HG03159 (cell line): ENCODE data around the gene ANKRD55.
"Not testable (repeated sequence)": the region's sequence is repeated elsewhere in the genome, so short reads cannot be mapped to it uniquely, and the experiment has no call there.

ENCODE experiments used
- ATAC-seq: cut with Tn5 transposase; IDR thresholded peaks from one replicate; pipeline ENCODE4 v1.9.1; 2021; ENCODE audit warnings: mild to moderate bottlenecking, moderate library complexity; ENCODE audit not compliant: unreplicated experiment

Gene ANKRD55

DNA sequence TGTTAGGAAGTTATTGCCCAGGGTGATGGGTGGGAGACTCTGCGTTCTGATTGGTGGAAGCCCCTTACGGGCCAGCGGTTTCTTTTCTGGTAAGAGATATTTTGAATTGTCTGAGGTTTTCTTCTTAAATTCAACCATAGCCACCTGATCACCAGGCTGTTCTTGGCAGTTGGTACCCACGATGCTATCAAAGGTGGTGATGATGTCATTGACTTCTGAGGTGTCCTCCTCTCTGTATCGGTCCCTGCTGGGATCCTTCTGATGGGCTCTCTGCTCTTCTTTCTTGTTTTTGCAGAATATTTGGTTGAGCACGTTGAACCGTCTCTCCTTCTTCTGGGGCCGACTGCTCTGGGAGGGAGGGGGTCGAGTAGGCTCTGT, 121.7 kb downstream of the ANKRD55 start:
- ATAC-seq = no peak

DNA sequence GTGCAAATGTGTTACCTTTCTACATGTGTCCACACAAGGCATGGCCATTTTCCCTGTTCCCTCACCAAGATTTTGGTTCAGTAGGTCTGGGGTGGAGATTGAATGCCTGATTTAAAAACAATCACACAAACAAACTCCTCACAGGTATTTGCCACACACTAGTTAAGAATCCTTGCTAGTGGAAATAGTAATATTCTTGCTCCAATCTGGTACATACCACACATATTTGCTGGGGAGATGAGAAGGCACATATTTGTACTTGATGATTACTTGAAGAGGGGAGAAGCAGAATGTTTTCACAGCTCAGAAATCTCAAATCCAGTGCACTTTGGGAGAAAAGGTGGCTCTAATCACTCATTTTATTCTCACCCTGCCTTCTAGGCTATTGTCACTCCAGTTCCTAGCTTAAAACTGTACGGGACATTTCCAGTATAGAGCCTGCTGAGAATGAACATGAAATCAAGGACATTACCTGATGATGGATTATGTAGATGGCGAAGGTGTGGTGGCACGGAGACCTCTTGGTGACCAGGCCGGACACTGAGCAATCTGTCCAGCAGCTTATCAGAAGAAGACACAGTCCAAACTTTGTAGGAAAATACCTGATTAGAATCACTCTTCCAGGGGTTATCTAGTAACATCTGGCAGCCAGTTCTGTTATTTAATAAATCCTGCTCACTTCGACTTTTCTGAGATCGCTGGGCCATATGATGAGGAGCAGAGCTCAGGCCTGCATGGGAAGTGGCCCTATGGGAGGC, 122.3 kb downstream of the ANKRD55 start:
- no peak for ATAC-seq

DNA sequence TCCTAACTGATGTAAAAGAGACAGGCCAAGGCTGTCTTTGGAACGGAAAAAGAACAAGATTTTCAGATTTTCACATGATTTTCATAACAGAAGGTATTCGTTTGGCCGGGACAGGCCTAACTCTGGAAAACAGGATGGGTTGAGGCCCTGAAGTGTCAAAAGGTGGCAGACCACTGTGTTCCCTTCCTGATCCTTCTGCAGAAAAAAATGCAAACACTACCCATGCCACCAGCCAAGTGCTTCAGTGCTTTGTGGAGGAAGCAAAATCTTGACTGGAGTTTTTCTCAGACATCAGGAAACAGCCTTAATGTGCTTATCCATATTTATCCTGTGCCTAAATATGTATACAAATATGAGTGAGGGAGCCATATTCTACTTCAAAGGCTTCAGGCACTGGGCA, 124.9 kb downstream of the ANKRD55 start:
- no peak for ATAC-seq

DNA sequence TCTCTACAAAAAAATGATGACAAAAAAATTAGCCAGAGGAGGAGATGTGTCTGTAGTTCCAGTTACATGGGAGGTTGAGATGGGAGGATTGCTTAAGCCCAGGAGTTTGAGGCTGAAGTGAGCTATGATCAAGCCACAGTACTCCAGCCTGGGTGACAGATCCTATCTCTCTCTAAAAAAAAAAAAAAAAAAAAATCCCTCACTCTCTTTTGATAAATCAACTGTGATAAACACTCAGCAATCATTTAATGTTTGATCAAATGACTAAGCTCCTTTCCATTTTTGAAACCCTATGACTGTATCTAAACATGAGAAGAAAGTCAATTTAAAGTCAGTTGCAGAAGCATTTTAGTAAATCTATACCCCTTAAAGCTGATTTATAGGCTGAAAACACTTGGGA, 126.3 kb downstream of the ANKRD55 start:
- no peak for ATAC-seq

DNA sequence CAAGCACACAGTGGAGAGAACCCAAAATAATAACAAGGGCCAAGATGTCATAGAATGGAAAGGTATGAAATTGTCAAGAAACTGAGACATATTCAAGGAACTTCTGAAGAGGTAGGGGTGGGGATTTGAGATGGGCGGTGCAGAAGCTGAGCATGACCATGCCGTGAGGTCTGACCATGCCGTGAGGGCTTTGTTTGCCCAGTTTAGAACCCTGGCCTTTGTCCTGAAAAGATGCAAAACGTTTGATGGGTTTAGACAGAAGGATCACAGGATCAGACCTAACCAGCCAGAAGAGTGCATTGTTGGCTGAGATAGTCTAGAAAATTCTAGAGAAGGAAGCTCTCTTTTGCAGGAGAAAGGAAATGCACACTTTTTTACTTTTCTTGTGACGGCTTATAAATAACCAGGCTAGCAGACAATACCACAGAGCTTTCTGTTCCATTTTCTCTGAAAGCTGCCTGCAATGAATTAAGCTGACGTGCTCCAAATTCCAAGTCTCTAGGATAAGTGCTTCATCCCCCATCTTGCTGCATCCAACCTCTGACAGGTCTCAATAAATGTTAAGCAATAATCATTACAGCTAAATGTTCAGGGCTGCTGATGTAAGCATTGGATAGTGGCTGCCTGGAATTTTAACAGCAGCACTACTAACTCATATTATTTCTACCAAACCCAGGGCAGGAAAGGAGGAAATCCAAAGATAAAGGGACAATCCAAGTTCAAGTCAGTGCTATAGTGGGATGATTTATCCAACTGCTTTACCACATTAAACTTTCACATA, 127.4 kb downstream of the ANKRD55 start:
- no peak for ATAC-seq

DNA sequence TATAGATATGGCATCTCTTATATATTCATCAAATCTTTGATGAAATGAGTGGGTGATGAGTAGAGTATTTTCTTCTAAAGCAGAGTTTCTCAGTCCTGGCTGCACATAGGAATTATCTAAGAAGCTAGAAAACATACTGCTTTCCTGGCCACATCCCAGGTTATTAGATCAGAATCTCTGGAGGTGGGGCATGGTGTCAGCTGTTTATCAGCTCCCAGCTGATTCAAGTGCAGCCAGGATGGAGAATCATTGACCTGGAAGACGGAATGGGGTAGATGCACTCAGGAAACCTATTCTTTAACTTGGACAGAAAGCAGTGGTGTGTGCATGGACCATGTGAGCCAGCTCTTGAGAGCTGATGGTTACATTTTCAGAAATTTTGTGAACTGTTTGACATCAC, 130.2 kb downstream of the ANKRD55 start:
- ATAC-seq = no peak

DNA sequence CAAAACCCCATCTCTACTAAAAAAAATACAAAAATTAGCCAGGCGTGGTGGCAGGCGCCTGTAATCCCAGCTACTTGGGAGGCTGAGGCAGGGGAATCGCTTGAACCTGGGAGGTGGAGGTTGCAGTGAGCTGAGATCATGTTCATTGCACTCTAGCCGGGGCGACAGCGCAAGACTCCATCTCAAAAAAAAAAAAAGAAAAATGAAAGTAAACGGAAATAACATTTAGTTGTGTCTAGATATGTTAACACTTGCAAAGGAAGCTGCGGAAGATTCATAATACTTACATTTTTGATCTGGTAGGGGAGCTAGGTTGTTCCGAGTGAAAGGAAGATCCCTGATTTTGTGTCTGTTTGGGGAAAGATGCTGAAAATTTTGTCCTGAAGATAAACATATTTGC, 130.9 kb downstream of the ANKRD55 start:
- not testable (repeated sequence) for ATAC-seq

DNA sequence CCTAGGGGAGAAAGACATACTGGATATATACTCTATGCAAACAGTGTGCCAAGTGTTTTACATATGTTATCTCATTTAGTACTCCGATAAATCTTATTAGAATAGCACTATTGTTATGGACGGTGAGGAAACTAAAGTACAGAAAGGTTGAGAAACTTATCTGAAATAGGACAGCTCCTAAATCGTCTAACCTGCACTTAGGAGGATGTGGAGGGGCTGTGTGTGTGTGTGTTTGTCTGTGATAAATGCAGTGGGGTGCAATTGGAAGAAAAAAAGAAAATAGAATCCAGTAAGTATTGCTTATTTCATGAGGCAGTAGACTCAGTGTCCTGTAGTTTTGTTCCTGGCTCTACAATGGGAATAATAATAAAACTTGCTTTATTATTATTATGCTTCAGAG, 131.9 kb downstream of the ANKRD55 start:
- ATAC-seq = no peak

DNA sequence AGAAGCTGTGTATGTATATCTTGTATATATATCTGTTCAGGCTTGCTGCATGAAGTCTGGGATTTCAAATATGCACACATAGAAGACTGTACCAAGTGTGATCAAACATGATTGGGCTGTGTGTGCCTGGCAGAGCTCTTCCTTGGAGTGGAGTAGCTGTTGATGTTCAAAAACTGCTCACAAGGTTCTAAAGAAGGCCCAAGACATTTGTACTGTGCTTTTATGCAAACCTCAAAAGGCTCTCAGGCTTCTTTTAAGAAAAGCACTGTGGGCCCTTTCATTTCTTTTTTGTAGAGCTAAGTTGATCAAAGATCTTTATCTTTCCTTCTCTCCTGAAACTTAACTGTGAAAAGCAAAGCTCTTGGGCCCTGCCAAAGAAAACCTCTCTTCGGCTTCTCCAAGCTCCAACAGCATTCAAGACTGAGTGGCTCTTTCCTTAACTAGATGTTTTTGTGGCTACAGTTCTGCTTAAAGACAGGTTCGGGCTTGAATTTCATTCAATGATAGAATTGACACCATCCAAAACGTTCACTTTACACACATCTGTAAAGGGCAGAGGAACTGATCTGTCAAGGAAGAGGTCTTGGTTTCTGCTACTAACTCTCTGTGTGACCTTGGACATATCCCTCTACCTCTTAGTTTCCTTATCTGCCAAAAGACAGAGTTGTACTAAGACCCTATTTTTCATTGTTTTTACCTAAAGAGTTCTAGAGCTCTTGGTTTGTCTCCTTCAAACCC, 132.5 kb downstream of the ANKRD55 start:
- no peak for ATAC-seq

DNA sequence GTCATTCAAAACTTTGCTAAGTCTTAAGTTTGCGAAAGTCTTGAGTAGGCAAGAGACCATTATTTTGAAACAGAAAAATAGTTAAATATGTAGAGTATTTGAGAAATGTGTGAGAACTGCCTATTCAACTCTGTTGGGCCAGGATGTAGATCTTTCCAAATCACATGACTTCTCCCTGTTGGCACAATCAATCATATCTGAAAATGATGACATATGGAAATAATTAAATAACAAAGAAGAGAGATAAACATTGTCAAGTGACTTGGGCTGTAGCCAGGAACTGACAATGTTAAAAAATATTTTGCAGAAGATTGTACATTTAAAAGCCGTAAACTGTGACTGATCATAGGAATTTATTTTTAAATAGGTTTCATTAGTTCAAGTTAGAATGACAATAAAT, 133.8 kb downstream of the ANKRD55 start:
- no peak for ATAC-seq

DNA sequence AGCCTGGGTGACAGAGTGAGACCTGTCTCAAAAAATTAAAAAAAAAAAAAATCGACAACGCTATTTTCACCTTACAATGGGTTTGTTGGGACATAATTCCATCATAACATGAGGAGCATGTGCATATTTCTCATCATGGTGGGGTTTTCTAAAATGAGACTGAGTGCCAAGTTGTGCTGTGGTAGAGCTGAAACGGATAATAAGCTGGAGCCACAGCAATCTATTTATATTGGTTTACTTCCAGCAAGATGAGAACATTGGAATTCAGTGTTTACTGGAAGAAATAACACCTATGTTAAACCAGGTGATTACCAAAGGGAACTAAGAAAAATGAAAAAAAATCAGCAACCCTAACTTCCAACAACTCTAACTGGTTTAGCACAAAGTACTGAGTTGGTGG, 136.1 kb downstream of the ANKRD55 start:
- no peak for ATAC-seq

DNA sequence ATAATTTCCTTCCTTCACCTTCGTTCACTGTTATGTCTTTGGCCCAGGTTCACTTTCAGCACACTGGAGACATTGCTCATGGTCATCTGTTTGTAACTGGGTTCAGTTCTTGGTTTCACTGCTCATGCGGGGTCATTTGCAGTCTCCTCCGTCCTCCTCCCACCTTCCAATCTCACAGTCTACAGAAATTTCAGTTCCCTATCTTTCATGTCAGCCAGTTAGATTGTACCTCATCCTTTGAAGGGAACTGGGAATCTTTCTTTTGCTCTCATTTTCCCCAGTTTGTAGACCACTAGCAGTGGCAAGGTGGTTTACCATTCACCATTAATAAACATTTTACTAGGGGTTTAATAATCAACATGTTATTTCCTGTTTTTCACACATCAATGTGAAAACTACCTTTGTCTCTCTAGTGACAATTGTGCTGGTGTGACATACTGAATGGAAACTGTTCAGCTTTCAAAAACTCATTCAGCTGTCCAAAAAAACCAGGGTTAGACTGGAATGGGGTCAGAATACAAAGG, 137.5 kb downstream of the ANKRD55 start:
- peak; percentile 76 for ATAC-seq

DNA sequence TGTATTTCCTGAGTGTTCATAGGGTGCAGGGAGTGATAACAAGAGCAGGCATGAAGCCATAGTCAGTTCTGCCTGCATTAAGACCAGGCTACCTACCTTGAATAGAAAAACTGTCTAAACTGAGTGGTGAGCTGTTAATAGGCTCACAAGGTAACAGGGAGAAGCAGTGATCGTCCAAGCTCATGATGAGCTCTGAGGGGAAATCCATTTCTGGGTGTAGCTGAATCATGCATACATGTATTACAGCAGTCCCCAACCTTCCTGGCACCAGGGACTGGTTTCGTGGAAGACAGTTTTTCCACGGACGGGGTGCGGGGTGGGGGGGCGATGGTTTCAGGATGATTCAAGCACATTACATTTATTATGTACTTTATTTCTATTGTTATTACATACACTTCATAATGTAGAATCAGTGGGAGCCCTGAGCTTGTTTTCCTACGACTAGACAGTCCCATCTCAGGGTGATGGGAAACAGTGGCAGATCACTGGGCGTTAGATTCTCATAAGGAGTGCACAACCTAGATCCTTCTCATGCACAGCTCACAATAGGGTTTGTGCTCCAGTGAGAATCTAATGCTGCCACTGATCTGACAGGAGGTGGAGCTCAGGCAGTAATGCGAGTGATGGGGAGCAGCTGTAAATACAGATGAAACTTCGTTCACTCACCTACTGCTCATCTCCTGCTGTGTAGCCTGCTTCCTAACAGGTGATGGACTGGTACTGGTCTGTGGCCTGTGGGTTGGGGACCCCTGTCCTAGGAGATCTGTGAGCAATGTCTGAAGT, 138.4 kb downstream of the ANKRD55 start:
- ATAC-seq = peak; percentile 25

DNA sequence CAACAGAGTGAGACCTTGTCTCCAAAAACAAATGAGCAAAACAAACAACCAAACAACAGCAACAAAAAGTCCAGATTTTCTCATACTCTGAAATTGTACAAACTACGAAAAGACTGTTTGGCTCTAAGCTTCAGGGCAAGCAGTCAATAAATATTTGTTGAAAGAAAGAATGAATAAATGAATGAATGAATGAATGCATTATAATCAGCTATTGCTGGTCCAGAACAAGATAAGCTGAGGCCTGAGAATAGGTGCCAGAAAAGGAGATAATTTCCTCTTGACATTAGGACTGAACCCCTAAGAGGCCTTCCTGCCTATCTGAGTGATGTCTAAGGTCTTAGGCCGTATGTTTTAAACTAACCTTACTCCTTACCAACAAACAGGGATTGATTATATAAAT, 139.2 kb downstream of the ANKRD55 start:
- no peak for ATAC-seq

DNA sequence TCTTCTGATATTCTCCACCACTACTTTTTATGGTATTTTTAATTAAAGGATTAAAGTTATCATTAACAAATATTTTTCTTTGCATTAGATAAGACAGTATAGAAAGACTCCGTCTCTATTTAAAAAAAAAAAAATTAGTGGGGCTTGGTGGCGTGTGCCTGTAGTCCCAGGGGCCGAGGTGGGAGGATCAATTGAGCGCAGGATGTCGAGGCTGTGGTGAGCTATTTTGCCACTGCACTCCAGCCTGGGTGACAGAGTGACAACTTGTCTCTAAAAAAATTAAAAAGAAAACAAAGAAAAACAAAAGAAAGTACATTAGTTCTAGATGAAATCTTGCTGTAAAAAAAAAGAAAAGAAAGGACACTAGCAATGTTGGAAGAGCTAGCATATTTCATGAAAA, 141.0 kb downstream of the ANKRD55 start:
- ATAC-seq = no peak

DNA sequence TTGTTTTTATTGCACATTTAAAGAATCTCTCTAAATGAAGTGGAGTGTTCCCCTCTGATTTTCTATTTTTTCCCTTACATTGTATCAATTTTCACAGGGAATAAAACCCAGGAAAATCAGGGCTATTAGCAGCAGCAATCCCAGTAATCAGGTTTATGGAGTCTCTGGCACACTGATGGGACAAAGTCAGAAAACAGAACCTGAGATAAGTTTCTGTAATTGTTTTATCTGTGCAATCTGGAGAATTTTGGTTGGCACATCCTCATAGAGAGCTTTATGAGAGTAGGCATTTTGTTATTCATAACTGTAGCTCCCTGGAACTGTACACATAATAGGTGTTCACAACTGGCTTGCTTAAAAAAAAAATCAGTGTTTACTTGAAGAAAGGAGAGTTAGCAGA, 141.5 kb downstream of the ANKRD55 start:
- ATAC-seq = no peak

DNA sequence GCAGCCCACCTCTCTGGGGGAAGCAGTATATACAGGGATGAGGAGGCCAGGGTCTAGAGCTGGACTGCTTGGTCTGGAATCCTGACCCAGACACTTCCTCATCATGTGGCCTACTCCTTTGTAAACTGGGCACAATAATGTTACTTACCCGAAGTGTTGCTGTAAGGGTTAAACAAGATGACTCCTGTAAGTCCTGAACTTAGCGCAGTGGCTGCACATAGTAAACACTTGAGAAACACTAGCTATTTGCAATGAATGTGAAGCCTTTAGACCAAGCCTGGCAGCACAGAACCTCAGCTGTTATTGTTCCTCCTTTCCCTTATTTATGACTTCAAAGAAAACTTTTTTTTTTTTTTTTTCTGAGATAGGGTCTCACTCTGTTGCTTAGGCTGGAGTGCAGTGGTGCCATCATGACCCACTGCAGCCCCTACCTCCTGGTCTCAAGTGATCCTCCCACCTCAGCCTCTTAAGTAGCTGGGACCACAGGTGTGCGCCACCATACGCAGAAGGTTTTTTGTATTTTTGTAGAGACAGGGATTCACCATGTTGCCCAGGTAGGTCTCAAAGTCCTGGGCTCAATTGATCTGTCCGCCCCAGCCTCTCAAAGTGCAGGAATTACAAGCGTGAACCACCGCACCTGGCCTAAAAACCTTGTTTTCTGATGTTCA, 142.2 kb downstream of the ANKRD55 start:
- no peak for ATAC-seq

DNA sequence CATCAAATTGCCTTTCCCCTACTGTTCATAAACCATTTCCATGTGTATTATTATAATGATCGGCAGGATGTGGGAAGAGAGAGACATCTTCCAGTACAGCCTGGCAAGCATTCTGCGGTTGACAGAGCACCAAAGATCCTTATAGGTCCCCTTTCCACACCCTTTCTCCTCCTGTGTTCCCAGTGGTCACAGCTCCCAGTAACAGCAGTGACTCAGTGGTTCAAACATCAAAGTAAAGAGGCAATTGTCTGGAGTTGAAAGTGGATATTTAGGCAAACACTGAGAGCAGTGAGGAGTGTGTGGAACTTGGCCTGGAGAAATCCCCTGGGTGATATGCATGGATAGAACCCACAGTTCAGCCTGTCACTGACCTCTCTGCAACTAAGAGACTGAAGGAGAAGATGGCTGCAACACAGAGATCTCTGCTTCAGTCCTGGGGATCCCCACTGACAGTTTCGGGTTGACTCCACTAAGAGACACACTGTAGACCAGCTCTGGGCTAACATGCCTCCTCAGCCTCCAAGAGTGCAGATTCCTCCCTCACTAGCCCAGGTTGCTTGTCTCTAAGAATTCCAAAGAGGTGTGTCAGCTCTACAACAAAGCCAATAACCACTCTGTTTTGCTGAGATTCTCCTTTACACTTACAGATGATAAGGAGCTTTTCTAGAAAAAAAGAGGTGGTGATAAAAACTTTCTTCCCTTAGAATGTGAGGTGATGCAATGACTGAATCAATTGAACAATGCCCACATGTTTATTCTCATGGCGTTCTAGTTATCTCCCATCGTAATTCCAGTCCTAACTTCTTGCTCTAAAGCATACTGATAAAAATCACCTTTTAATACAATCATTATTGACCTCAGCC, 143.9 kb downstream of the ANKRD55 start:
- peak; percentile 87 for ATAC-seq

DNA sequence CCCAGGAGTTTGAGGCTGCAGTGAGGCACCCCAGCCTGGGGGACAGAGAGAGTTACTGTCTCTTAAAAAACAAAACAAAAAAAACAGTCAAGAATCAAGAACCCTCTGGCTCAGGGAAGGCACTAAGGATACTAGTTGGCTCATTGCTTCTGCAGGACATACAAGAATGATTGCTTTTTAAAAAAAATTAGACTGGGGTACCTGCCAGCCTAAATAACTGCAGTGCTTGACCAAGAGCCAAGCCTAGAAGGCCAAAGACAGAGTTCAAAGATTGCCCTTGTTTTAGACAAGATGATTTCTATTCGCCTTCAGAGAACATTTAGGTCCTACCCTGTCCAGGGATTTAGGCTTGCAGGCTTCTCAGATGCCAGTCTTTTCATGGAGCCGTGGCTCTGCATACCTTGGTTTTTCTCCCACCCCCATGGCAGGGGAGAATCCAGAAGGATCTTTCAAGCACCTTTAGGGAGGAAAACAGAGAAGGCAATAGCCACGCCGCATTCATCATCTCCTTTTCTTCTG, 144.6 kb downstream of the ANKRD55 start:
- ATAC-seq = no peak
